Activated CD4-positive, CD25-positive, alpha-beta regulatory T cell treated with anti-CD3 and anti-CD28 coated beads, Interleukin-2, amount 50 U/mL, for 72 hours (primary cell): ENCODE results near the gene OCRL.
A peak's percentile ranks its signal among the peaks of the same experiment; 100 is the strongest.

Experiments
- DNase-seq: peaks from one replicate; pipeline ENCODE4 v3.0.0; 2021

Gene OCRL

GRCh38 chrX:129637217-129638109, 97.4 kb downstream of the OCRL start:
- DNase-seq, result peak; percentile 79

- DNase-seq, result no peak
These were observed 98.9 kb downstream of the OCRL start for GRCh38 chrX:129638917-129639316.

GRCh38 chrX:129640737-129641136, 100.7 kb downstream of the OCRL start:
- DNase-seq, result no peak

- DNase-seq, result no peak
These were observed 101.4 kb downstream of the OCRL start for GRCh38 chrX:129641469-129641868.

- DNase-seq, result no peak
These were observed 101.9 kb downstream of the OCRL start for GRCh38 chrX:129641941-129642340.
